GM12878 (cell line): ENCODE measurements around the gene ISG20L2. TPM values are rescaled to one million over a fixed set of nuclear protein-coding genes. Genes with fewer than 3 reads are reported as not detected.
A peak's percentile ranks its signal among the peaks of the same experiment; 100 is the strongest.

Experiments
- BHLHE40 ChIP-seq, 2 experiments: fragments of 450-650 bp in 1 of 2; IDR thresholded peaks; 2 replicates each; pipeline ENCODE4 v1.6.1; 2011 to 2017; ENCODE audit warnings: low read depth in 2 of 2, borderline replicate concordance in 1 of 2, improper control_type of control experiment in 1 of 2, low read length in 1 of 2, mild to moderate bottlenecking in 1 of 2
- GABPA ChIP-seq: IDR thresholded peaks from 2 replicates; pipeline ENCODE4 v1.6.1; 2014; ENCODE audit warnings: antibody characterized with exemption, low read depth, mild to moderate bottlenecking, inconsistent platforms
- HCFC1 ChIP-seq: fragments of 150-350 bp; IDR thresholded peaks from 2 replicates; pipeline ENCODE4 v1.6.1; 2014; ENCODE audit warnings: low read length
- HDAC6 ChIP-seq: fragments of 200-600 bp; sonication (generic); IDR thresholded peaks from one replicate; pipeline ENCODE4 v1.8.0; 2017; ENCODE audit warnings: antibody characterized with exemption; ENCODE audit not compliant: unreplicated experiment
- IRF4 ChIP-seq: IDR thresholded peaks from 2 replicates; pipeline ENCODE4 v1.6.1; 2011; ENCODE audit warnings: low read depth, low read length
- LARP7 ChIP-seq: fragments of 450-650 bp; IDR thresholded peaks from 2 replicates; pipeline ENCODE4 v1.6.1; 2017; ENCODE audit warnings: mild to moderate bottlenecking
- MAX ChIP-seq: IDR thresholded peaks from 2 replicates; pipeline ENCODE4 v1.6.1; 2012; ENCODE audit warnings: low read depth, low read length, improper control_type of control experiment
- MEF2A ChIP-seq: IDR thresholded peaks from 2 replicates; pipeline ENCODE4 v1.6.1; 2011; ENCODE audit warnings: low read depth, mild to moderate bottlenecking, low read length, moderate library complexity; ENCODE audit not compliant: insufficient read depth
- NFIC ChIP-seq: IDR thresholded peaks from 2 replicates; pipeline ENCODE4 v1.6.1; 2012; ENCODE audit warnings: low read depth, mild to moderate bottlenecking, inconsistent platforms, low read length, moderate library complexity
- NFYA ChIP-seq: IDR thresholded peaks from 2 replicates; pipeline ENCODE4 v1.6.1; 2011; ENCODE audit warnings: low read depth, mild to moderate bottlenecking, low read length, improper control_type of control experiment, borderline replicate concordance
- NFYB ChIP-seq: IDR thresholded peaks from 2 replicates; pipeline ENCODE4 v1.6.1; 2011; ENCODE audit warnings: low read depth, mild to moderate bottlenecking, low read length, improper control_type of control experiment, moderate library complexity; ENCODE audit not compliant: insufficient read depth
- NKRF ChIP-seq: fragments of 450-650 bp; conservative IDR thresholded peaks from 2 replicates; pipeline ENCODE4 v1.6.1; 2017; ENCODE audit warnings: mild to moderate bottlenecking, moderate library complexity
- NR2C2 ChIP-seq: IDR thresholded peaks from 2 replicates; pipeline ENCODE4 v1.6.1; 2011; ENCODE audit warnings: borderline replicate concordance, low read depth; ENCODE audit not compliant: control insufficient read depth, insufficient read length
- RCOR1 ChIP-seq: conservative IDR thresholded peaks from 2 replicates; pipeline ENCODE4 v1.6.1; 2012; ENCODE audit warnings: low read depth, low read length, improper control_type of control experiment
- SIN3A ChIP-seq: IDR thresholded peaks from 2 replicates; pipeline ENCODE4 v1.6.1; 2012; ENCODE audit warnings: low read depth, low read length, improper control_type of control experiment
- SIX5 ChIP-seq: IDR thresholded peaks from 2 replicates; pipeline ENCODE4 v1.6.1; 2011; ENCODE audit warnings: mild to moderate bottlenecking, low read depth, low read length, moderate library complexity; ENCODE audit not compliant: severe bottlenecking
- SPI1 ChIP-seq: IDR thresholded peaks from 2 replicates; pipeline ENCODE4 v1.6.1; 2011; ENCODE audit warnings: low read depth, mild to moderate bottlenecking, low read length, moderate library complexity, borderline replicate concordance; ENCODE audit not compliant: insufficient read depth
- TARDBP ChIP-seq: IDR thresholded peaks from 2 replicates; pipeline ENCODE4 v1.6.1; 2016; ENCODE audit warnings: borderline replicate concordance
- TBL1XR1 ChIP-seq: IDR thresholded peaks from 2 replicates; pipeline ENCODE4 v1.6.1; 2012; ENCODE audit warnings: low read depth, low read length, improper control_type of control experiment
- polyA plus RNA-seq, 11 experiments: library from polyadenylated mRNA; depleted of rRNA in 4 of 11; unstranded in 6 of 11; stranded (reverse) in 5 of 11; fragments of >200 nt; fragmentation: Nextera tagmentation in 4 of 11; fragmentation: Illumina TruSeq in 1 of 11; extraction: Ambion mirVana in 4 of 11; extraction: Trizol in 1 of 11; gene quantifications; 1 replicate in 1 of 11; 2 replicates in 10 of 11; pipeline versions ENCODE4 v1.2.1 to v1.2.3, GENCODE V29; 2011 to 2016; ENCODE audit warnings: inconsistent platforms in 2 of 11, missing spikeins in 2 of 11, low read depth in 1 of 11
- total RNA-seq, 4 experiments: library from RNA; depleted of rRNA in 3 of 4; stranded (reverse); fragments of >200 nt in 3 of 4; fragmentation: Illumina TruSeq in 1 of 4; extraction: Trizol in 1 of 4; gene quantifications; 2 replicates each; pipeline versions ENCODE4 v1.2.1 to v1.2.3, GENCODE V29; 2013 to 2021
- TF ChIP-seq, protein P1 (sequence below): IDR thresholded peaks from 2 replicates; pipeline ENCODE4 v1.6.1; 2012; ENCODE audit warnings: mild to moderate bottlenecking, low read depth, low read length
- TF ChIP-seq, protein P2 (sequence below): fragments of 450-650 bp; IDR thresholded peaks from 2 replicates; pipeline ENCODE4 v1.6.1; 2018; ENCODE audit warnings: borderline replicate concordance, mild to moderate bottlenecking; ENCODE audit not compliant: partially characterized antibody

ISG20L2 gene
- total and polyA plus RNA-seq, 10 of the 15 experiments (the other 5 are each of a cell fraction or from before 2014, with no cell fraction given): 16.4 to 111 (median 48.0) TPM

GRCh38 chr1:156740741-156741480 is 12.3 kb upstream of the ISG20L2 start, which contains the start of gene MRPL24 (continued):
- TF ChIP-seq MAX: peak; percentile 94
- no peak for TF ChIP-seq NFIC
- peak; percentile 63; the same call in 1 of the 2 replicates for TF ChIP-seq LARP7
- TF ChIP-seq NFYB: no peak
- TF ChIP-seq NFYA: no peak
- peak; percentile 32; the same call in 1 of the 2 replicates for TF ChIP-seq IRF4
- TF ChIP-seq, protein P1, sequence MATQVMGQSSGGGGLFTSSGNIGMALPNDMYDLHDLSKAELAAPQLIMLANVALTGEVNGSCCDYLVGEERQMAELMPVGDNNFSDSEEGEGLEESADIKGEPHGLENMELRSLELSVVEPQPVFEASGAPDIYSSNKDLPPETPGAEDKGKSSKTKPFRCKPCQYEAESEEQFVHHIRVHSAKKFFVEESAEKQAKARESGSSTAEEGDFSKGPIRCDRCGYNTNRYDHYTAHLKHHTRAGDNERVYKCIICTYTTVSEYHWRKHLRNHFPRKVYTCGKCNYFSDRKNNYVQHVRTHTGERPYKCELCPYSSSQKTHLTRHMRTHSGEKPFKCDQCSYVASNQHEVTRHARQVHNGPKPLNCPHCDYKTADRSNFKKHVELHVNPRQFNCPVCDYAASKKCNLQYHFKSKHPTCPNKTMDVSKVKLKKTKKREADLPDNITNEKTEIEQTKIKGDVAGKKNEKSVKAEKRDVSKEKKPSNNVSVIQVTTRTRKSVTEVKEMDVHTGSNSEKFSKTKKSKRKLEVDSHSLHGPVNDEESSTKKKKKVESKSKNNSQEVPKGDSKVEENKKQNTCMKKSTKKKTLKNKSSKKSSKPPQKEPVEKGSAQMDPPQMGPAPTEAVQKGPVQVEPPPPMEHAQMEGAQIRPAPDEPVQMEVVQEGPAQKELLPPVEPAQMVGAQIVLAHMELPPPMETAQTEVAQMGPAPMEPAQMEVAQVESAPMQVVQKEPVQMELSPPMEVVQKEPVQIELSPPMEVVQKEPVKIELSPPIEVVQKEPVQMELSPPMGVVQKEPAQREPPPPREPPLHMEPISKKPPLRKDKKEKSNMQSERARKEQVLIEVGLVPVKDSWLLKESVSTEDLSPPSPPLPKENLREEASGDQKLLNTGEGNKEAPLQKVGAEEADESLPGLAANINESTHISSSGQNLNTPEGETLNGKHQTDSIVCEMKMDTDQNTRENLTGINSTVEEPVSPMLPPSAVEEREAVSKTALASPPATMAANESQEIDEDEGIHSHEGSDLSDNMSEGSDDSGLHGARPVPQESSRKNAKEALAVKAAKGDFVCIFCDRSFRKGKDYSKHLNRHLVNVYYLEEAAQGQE: no peak
- TF ChIP-seq MEF2A: peak; percentile 64; the same call in 1 of the 2 replicates
- TF ChIP-seq SIN3A: peak; percentile 93
- TF ChIP-seq SIX5: peak; percentile 98
- peak; percentile 100 for TF ChIP-seq HCFC1
- peak; percentile 70; the same call in 1 of the 2 replicates for TF ChIP-seq TBL1XR1
- TF ChIP-seq SPI1: peak; percentile 64; the same call in 1 of the 2 replicates
- no peak for TF ChIP-seq RCOR1
- TF ChIP-seq NR2C2: no peak
- TF ChIP-seq GABPA: no peak
- peak; percentile 89 for TF ChIP-seq NKRF
- TF ChIP-seq TARDBP: peak; percentile 97
- TF ChIP-seq, protein P2, sequence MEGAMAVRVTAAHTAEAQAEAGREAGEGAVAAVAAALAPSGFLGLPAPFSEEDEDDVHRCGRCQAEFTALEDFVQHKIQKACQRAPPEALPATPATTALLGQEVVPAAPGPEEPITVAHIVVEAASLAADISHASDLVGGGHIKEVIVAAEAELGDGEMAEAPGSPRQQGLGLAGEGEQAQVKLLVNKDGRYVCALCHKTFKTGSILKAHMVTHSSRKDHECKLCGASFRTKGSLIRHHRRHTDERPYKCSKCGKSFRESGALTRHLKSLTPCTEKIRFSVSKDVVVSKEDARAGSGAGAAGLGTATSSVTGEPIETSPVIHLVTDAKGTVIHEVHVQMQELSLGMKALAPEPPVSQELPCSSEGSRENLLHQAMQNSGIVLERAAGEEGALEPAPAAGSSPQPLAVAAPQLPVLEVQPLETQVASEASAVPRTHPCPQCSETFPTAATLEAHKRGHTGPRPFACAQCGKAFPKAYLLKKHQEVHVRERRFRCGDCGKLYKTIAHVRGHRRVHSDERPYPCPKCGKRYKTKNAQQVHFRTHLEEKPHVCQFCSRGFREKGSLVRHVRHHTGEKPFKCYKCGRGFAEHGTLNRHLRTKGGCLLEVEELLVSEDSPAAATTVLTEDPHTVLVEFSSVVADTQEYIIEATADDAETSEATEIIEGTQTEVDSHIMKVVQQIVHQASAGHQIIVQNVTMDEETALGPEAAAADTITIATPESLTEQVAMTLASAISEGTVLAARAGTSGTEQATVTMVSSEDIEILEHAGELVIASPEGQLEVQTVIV: peak; percentile 90
- TF ChIP-seq BHLHE40 (IDR thresholded peaks at IDR 0.05; ENCODE audit: borderline replicate concordance in 1 of 2, low read depth in 2 of 2, low read length in 1 of 2): peak; percentile 30 to 56; a peak in 1 of 4 replicates
- TF ChIP-seq HDAC6: no peak
